Measurements from ENCODE around the gene POLK.
A peak's percentile ranks its signal among the peaks of the same experiment; 100 is the strongest.
"Not testable (repeated sequence)": the region's sequence is repeated elsewhere in the genome, so short reads cannot be mapped to it uniquely, and the experiment has no call there.

Gene POLK

GRCh38 chr5:75522542-75522941 lies 10.9 kb downstream of the POLK start:
- Mint-ChIP-seq H3K4me3 (no peak overlapping the region), H3K27me3 (ENCODE audit: low read depth) (no peaks in the 10 kb centered on the region), H3K9me3 (peaks cover 37% of the 10 kb centered on the region), H3K27ac (no peak overlapping the region), H3K36me3 (ENCODE audit: low read depth) (peaks cover 43% of the 10 kb centered on the region), H3K4me1 (ENCODE audit: low read depth) (peaks cover 31% of the 10 kb centered on the region)

- peak overlapping the region; percentile 39 for H3K4me3 Mint-ChIP-seq
- no peak overlapping the region for H3K27ac Mint-ChIP-seq
- peaks cover 27% of the 10 kb centered on the region for H3K4me1 Mint-ChIP-seq (ENCODE audit: low read depth)
- H3K27me3 Mint-ChIP-seq (ENCODE audit: low read depth), result no peaks in the 10 kb centered on the region
- peaks cover 33% of the 10 kb centered on the region for H3K9me3 Mint-ChIP-seq
- peaks cover 37% of the 10 kb centered on the region for H3K36me3 Mint-ChIP-seq (ENCODE audit: low read depth)
Measured at GRCh38 chr5:75523275-75523674, 11.6 kb downstream of the POLK start.

- Mint-ChIP-seq H3K27ac (peak overlapping the region; percentile 9), H3K4me1 (ENCODE audit: low read depth) (peaks cover 24% of the 10 kb centered on the region)
Measured at GRCh38 chr5:75524071-75524470, 12.4 kb downstream of the POLK start.

GRCh38 chr5:75524591-75524990 lies 12.9 kb downstream of the POLK start:
- Mint-ChIP-seq H3K36me3 (ENCODE audit: low read depth) (peaks cover 29% of the 10 kb centered on the region), H3K4me3 (no peak overlapping the region), H3K27ac (no peak overlapping the region), H3K27me3 (ENCODE audit: low read depth) (no peaks in the 10 kb centered on the region), H3K9me3 (peaks cover 24% of the 10 kb centered on the region), H3K4me1 (ENCODE audit: low read depth) (peaks cover 20% of the 10 kb centered on the region)

More at GRCh38 chr5:75524071-75524470, 12.4 kb downstream of the POLK start:
- no peak overlapping the region for H3K4me3 Mint-ChIP-seq
- H3K36me3 Mint-ChIP-seq (ENCODE audit: low read depth), result peaks cover 32% of the 10 kb centered on the region
- H3K9me3 Mint-ChIP-seq, result peaks cover 29% of the 10 kb centered on the region
- no peaks in the 10 kb centered on the region for H3K27me3 Mint-ChIP-seq (ENCODE audit: low read depth)

- Mint-ChIP-seq H3K36me3 (ENCODE audit: low read depth) (peaks cover 23% of the 10 kb centered on the region), H3K4me1 (ENCODE audit: low read depth) (peaks cover 20% of the 10 kb centered on the region), H3K9me3 (peaks cover 17% of the 10 kb centered on the region), H3K4me3 (no peak overlapping the region), H3K27ac (no peak overlapping the region), H3K27me3 (ENCODE audit: low read depth) (no peaks in the 10 kb centered on the region)
Measured at GRCh38 chr5:75525344-75525743, 13.7 kb downstream of the POLK start.

GRCh38 chr5:75526070-75526469 lies 14.4 kb downstream of the POLK start:
- Mint-ChIP-seq H3K27me3 (ENCODE audit: low read depth) (no peaks in the 10 kb centered on the region), H3K4me3 (no peak overlapping the region), H3K36me3 (ENCODE audit: low read depth) (peaks cover 16% of the 10 kb centered on the region), H3K9me3 (peaks cover 11% of the 10 kb centered on the region), H3K4me1 (ENCODE audit: low read depth) (peaks cover 20% of the 10 kb centered on the region), H3K27ac (no peak overlapping the region)

GRCh38 chr5:75529185-75529584 lies 17.5 kb downstream of the POLK start:
- Mint-ChIP-seq H3K9me3 (peaks cover 15% of the 10 kb centered on the region), H3K27ac (no peak overlapping the region), H3K4me1 (ENCODE audit: low read depth) (peaks cover 9% of the 10 kb centered on the region), H3K36me3 (ENCODE audit: low read depth) (peaks cover 20% of the 10 kb centered on the region), H3K27me3 (ENCODE audit: low read depth) (no peaks in the 10 kb centered on the region), H3K4me3 (no peak overlapping the region)

- Mint-ChIP-seq H3K36me3 (ENCODE audit: low read depth) (peaks cover 35% of the 10 kb centered on the region), H3K27ac (no peak overlapping the region), H3K9me3 (peaks cover 29% of the 10 kb centered on the region), H3K4me1 (ENCODE audit: low read depth) (peaks cover 4% of the 10 kb centered on the region), H3K4me3 (no peak overlapping the region), H3K27me3 (ENCODE audit: low read depth) (no peaks in the 10 kb centered on the region)
Measured at GRCh38 chr5:75532190-75532589, 20.5 kb downstream of the POLK start.

GRCh38 chr5:75533716-75534115 lies 22.0 kb downstream of the POLK start:
- H3K36me3 Mint-ChIP-seq (ENCODE audit: low read depth), result peaks cover 37% of the 10 kb centered on the region
- not testable (repeated sequence) for H3K27me3 Mint-ChIP-seq (ENCODE audit: low read depth); H3K4me3 Mint-ChIP-seq; H3K27ac Mint-ChIP-seq; H3K4me1 Mint-ChIP-seq (ENCODE audit: low read depth)
- H3K9me3 Mint-ChIP-seq, result peaks cover 29% of the 10 kb centered on the region

- Mint-ChIP-seq H3K4me1 (ENCODE audit: low read depth) (peaks cover 5% of the 10 kb centered on the region), H3K9me3 (peaks cover 29% of the 10 kb centered on the region), H3K27me3 (ENCODE audit: low read depth) (no peaks in the 10 kb centered on the region), H3K36me3 (ENCODE audit: low read depth) (peaks cover 34% of the 10 kb centered on the region), H3K27ac (no peak overlapping the region), H3K4me3 (no peak overlapping the region)
Measured at GRCh38 chr5:75534734-75535133, 23.0 kb downstream of the POLK start.

GRCh38 chr5:75536147-75536546 lies 24.5 kb downstream of the POLK start:
- no peaks in the 10 kb centered on the region for H3K27me3 Mint-ChIP-seq (ENCODE audit: low read depth)
- peaks cover 34% of the 10 kb centered on the region for H3K36me3 Mint-ChIP-seq (ENCODE audit: low read depth)
- H3K9me3 Mint-ChIP-seq, result peaks cover 29% of the 10 kb centered on the region
- no peak overlapping the region for H3K4me3 Mint-ChIP-seq
- no peak overlapping the region for H3K27ac Mint-ChIP-seq
- peaks cover 5% of the 10 kb centered on the region for H3K4me1 Mint-ChIP-seq (ENCODE audit: low read depth)

GRCh38 chr5:75536694-75537360 lies 25.1 kb downstream of the POLK start:
- peaks cover 5% of the 10 kb centered on the region for H3K4me1 Mint-ChIP-seq (ENCODE audit: low read depth)
- H3K9me3 Mint-ChIP-seq, result peaks cover 29% of the 10 kb centered on the region
- H3K36me3 Mint-ChIP-seq (ENCODE audit: low read depth), result peaks cover 34% of the 10 kb centered on the region
- H3K27me3 Mint-ChIP-seq (ENCODE audit: low read depth), result no peaks in the 10 kb centered on the region
- no peak overlapping the region for H3K4me3 Mint-ChIP-seq
- no peak overlapping the region for H3K27ac Mint-ChIP-seq

- Mint-ChIP-seq H3K9me3 (peaks cover 18% of the 10 kb centered on the region), H3K27ac (no peak overlapping the region), H3K27me3 (ENCODE audit: low read depth) (no peaks in the 10 kb centered on the region), H3K4me1 (ENCODE audit: low read depth) (peaks cover 5% of the 10 kb centered on the region), H3K36me3 (ENCODE audit: low read depth) (peaks cover 26% of the 10 kb centered on the region), H3K4me3 (no peak overlapping the region)
Measured at GRCh38 chr5:75538211-75538610, 26.5 kb downstream of the POLK start.

GRCh38 chr5:75545131-75545530 lies 33.4 kb downstream of the POLK start:
- Mint-ChIP-seq H3K4me1 (ENCODE audit: low read depth) (peaks cover 2% of the 10 kb centered on the region), H3K36me3 (ENCODE audit: low read depth) (peaks cover 20% of the 10 kb centered on the region), H3K27me3 (ENCODE audit: low read depth) (no peaks in the 10 kb centered on the region), H3K27ac (no peak overlapping the region), H3K9me3 (peaks cover 4% of the 10 kb centered on the region), H3K4me3 (no peak overlapping the region)

- Mint-ChIP-seq H3K4me3 (no peak overlapping the region), H3K27me3 (ENCODE audit: low read depth) (no peaks in the 10 kb centered on the region), H3K36me3 (ENCODE audit: low read depth) (peaks cover 23% of the 10 kb centered on the region), H3K9me3 (peaks cover 4% of the 10 kb centered on the region), H3K27ac (no peak overlapping the region), H3K4me1 (ENCODE audit: low read depth) (peaks cover 2% of the 10 kb centered on the region)
Measured at GRCh38 chr5:75546830-75547229, 35.1 kb downstream of the POLK start.

- H3K9me3 Mint-ChIP-seq, result peaks cover 4% of the 10 kb centered on the region
- peaks cover 24% of the 10 kb centered on the region for H3K36me3 Mint-ChIP-seq (ENCODE audit: low read depth)
- no peaks in the 10 kb centered on the region for H3K27me3 Mint-ChIP-seq (ENCODE audit: low read depth)
- H3K4me1 Mint-ChIP-seq (ENCODE audit: low read depth), result peaks cover 2% of the 10 kb centered on the region
- H3K4me3 Mint-ChIP-seq, result no peak overlapping the region
- no peak overlapping the region for H3K27ac Mint-ChIP-seq
Measured at GRCh38 chr5:75547812-75548211, 36.1 kb downstream of the POLK start.
